Measurements from ENCODE around the gene FAM78B. TPM values are rescaled to one million over a fixed set of nuclear protein-coding genes. Genes with fewer than 3 reads are reported as not detected.

FAM78B gene
- total RNA-seq, 1 experiment from 2014 or later: 0.24 TPM

GRCh38 chr1:166172106-166172505, 5.3 kb upstream of the FAM78B start:
- CTCF ChIA-PET: no interaction called here
- BruUV-seq (replicated peaks): no TSS peak
- no peaks in the 10 kb centered on the region for H3K36me3 ChIP-seq (ENCODE audit: insufficient read depth, low read length, poor library complexity, severe bottlenecking)

GRCh38 chr1:166170726-166171125, 3.9 kb upstream of the FAM78B start:
- POLR2A ChIA-PET (ENCODE audit: low non-redundant PET): no interaction called here
- CTCF ChIA-PET: no interaction called here
- H3K4me1 ChIP-seq (ENCODE audit: insufficient read depth, low read length, poor library complexity, severe bottlenecking): peaks cover 4% of the 10 kb centered on the region
- no peaks in the 10 kb centered on the region for H3K36me3 ChIP-seq (ENCODE audit: insufficient read depth, low read length, poor library complexity, severe bottlenecking)
- no TSS peak for BruUV-seq (replicated peaks)
- no peaks in the 10 kb centered on the region for H3K9me3 ChIP-seq (ENCODE audit: low read depth, low read length, poor library complexity, severe bottlenecking)
- TF ChIP-seq EZH2 (IDR thresholded peaks at IDR 0.05; ENCODE audit: borderline replicate concordance, low read depth, low read length, poor library complexity, severe bottlenecking): no peak
- no peak for TF ChIP-seq CTCF (conservative IDR thresholded peaks at IDR 0.05; ENCODE audit: low read depth, low read length)
- DNase-seq (ENCODE audit: low spot score): no peak
- H3K27me3 ChIP-seq (replicated peaks; ENCODE audit: insufficient read depth, low read depth, low read length, poor library complexity): peaks cover 27% of the 10 kb centered on the region
- H3K27ac ChIP-seq (ENCODE audit: low read depth, low read length, poor library complexity, severe bottlenecking): no peak overlapping the region
- intact Hi-C loops (cut with micrococcal nuclease; ENCODE audit: unreplicated experiment): no loop called here
- no peak overlapping the region for H3K4me3 ChIP-seq (ENCODE audit: low read depth, low read length, poor library complexity, severe bottlenecking)

More at GRCh38 chr1:166172106-166172505, 5.3 kb upstream of the FAM78B start:
- H3K27me3 ChIP-seq (replicated peaks; ENCODE audit: insufficient read depth, low read depth, low read length, poor library complexity): peaks cover 21% of the 10 kb centered on the region
- TF ChIP-seq CTCF (conservative IDR thresholded peaks at IDR 0.05; ENCODE audit: low read depth, low read length): no peak
- no peak for TF ChIP-seq EZH2 (IDR thresholded peaks at IDR 0.05; ENCODE audit: borderline replicate concordance, low read depth, low read length, poor library complexity, severe bottlenecking)
- no peaks in the 10 kb centered on the region for H3K9me3 ChIP-seq (ENCODE audit: low read depth, low read length, poor library complexity, severe bottlenecking)
- H3K4me3 ChIP-seq (ENCODE audit: low read depth, low read length, poor library complexity, severe bottlenecking): no peak overlapping the region
- H3K27ac ChIP-seq (ENCODE audit: low read depth, low read length, poor library complexity, severe bottlenecking): no peak overlapping the region
- intact Hi-C loops (cut with micrococcal nuclease; ENCODE audit: unreplicated experiment): no loop called here
- POLR2A ChIA-PET (ENCODE audit: low non-redundant PET): no interaction called here
- no peak for DNase-seq (ENCODE audit: low spot score)
- no peaks in the 10 kb centered on the region for H3K4me1 ChIP-seq (ENCODE audit: insufficient read depth, low read length, poor library complexity, severe bottlenecking)

- CTCF ChIA-PET: no interaction called here
Measured at GRCh38 chr1:166170075-166170474, 3.3 kb upstream of the FAM78B start.

More at GRCh38 chr1:166170075-166170474, 3.3 kb upstream of the FAM78B start:
- DNase-seq (ENCODE audit: low spot score): no peak
- no peak for TF ChIP-seq EZH2 (IDR thresholded peaks at IDR 0.05; ENCODE audit: borderline replicate concordance, low read depth, low read length, poor library complexity, severe bottlenecking)
- no peak for TF ChIP-seq CTCF (conservative IDR thresholded peaks at IDR 0.05; ENCODE audit: low read depth, low read length)
- Histone ChIP-seq H3K4me3 (ENCODE audit: low read depth, low read length, poor library complexity, severe bottlenecking) (no peak overlapping the region), H3K4me1 (ENCODE audit: insufficient read depth, low read length, poor library complexity, severe bottlenecking) (peaks cover 8% of the 10 kb centered on the region), H3K27ac (ENCODE audit: low read depth, low read length, poor library complexity, severe bottlenecking) (no peak overlapping the region), H3K9me3 (ENCODE audit: low read depth, low read length, poor library complexity, severe bottlenecking) (no peaks in the 10 kb centered on the region), H3K27me3 (replicated peaks; ENCODE audit: insufficient read depth, low read depth, low read length, poor library complexity) (peaks cover 34% of the 10 kb centered on the region), H3K36me3 (ENCODE audit: insufficient read depth, low read length, poor library complexity, severe bottlenecking) (no peaks in the 10 kb centered on the region)
- intact Hi-C loops (cut with micrococcal nuclease; ENCODE audit: unreplicated experiment): no loop called here
- POLR2A ChIA-PET (ENCODE audit: low non-redundant PET): no interaction called here
- no TSS peak for BruUV-seq (replicated peaks)
